IPS-18c (cell line): Measurements from ENCODE around the gene SKOR1.
A peak's percentile ranks its signal among the peaks of the same experiment; 100 is the strongest.

Source experiments
- H3K4me3 ChIP-seq: 2 replicates; pipeline ENCODE4 v1.7.0; 2013; ENCODE audit warnings: low read depth, mild to moderate bottlenecking, low read length, moderate library complexity; ENCODE audit not compliant: insufficient read depth
- H3K9me3 ChIP-seq: one replicate; pipeline ENCODE4 v1.6.1; 2013; ENCODE audit warnings: mild to moderate bottlenecking, low read length, moderate library complexity; ENCODE audit not compliant: control insufficient read depth, insufficient read depth

Gene SKOR1

GRCh38 chr15:67824976-67825880 lies at the start of gene SKOR1:
TSS of gene SKOR1 (plus strand) at chr15:67825509. CDS start at chr15:67825603, 94 bp downstream.
- H3K9me3 ChIP-seq: peaks cover 7% of the 10 kb centered on the region
- peak within 1 kb of the TSS; percentile 24; the same call in 1 of the 2 replicates for H3K4me3 ChIP-seq

DNA sequence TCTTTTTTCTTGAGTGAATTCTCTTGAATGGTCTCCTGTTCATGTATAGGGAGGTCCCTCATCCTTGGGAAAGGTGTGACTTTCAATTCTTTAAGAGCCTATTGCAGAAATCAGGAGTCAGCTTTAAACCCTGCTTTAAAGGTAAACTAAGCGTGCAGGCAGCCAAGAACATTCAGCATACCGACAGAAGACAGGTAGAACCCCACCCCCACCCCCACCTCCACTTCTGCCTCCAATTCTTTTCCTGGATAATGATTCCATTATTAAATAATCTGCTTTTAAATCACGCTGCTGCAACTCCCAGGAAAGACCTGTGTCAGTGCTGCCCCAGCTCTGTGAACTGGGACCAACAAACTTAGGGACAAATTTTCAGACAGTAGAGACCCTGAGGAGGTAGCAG lies 49.3 kb upstream of the SKOR1 start:
- no peak overlapping the region for H3K4me3 ChIP-seq

GRCh38 chr15:67776600-67776999 lies 48.7 kb upstream of the SKOR1 start:
- H3K9me3 ChIP-seq: no peaks in the 10 kb centered on the region
- no peak overlapping the region for H3K4me3 ChIP-seq

More for the DNA sequence above, 49.3 kb upstream of the SKOR1 start:
- no peaks in the 10 kb centered on the region for H3K9me3 ChIP-seq

- no peak overlapping the region for H3K4me3 ChIP-seq
- H3K9me3 ChIP-seq: no peaks in the 10 kb centered on the region
These were observed 48.2 kb upstream of the SKOR1 start for GRCh38 chr15:67777071-67777470.

- Histone ChIP-seq H3K4me3 (no peak overlapping the region), H3K9me3 (no peaks in the 10 kb centered on the region)
These were observed 47.5 kb upstream of the SKOR1 start for GRCh38 chr15:67777773-67778172.

GRCh38 chr15:67778968-67779548 lies 46.3 kb upstream of the SKOR1 start:
- Histone ChIP-seq H3K4me3 (no peak overlapping the region), H3K9me3 (no peaks in the 10 kb centered on the region)

- H3K9me3 ChIP-seq: no peaks in the 10 kb centered on the region
These were observed 45.7 kb upstream of the SKOR1 start for GRCh38 chr15:67779549-67780111.

GRCh38 chr15:67781061-67781460 lies 44.2 kb upstream of the SKOR1 start:
- H3K4me3 ChIP-seq: no peak overlapping the region
- no peaks in the 10 kb centered on the region for H3K9me3 ChIP-seq

More at GRCh38 chr15:67779549-67780111, 45.7 kb upstream of the SKOR1 start:
- no peak overlapping the region for H3K4me3 ChIP-seq

DNA sequence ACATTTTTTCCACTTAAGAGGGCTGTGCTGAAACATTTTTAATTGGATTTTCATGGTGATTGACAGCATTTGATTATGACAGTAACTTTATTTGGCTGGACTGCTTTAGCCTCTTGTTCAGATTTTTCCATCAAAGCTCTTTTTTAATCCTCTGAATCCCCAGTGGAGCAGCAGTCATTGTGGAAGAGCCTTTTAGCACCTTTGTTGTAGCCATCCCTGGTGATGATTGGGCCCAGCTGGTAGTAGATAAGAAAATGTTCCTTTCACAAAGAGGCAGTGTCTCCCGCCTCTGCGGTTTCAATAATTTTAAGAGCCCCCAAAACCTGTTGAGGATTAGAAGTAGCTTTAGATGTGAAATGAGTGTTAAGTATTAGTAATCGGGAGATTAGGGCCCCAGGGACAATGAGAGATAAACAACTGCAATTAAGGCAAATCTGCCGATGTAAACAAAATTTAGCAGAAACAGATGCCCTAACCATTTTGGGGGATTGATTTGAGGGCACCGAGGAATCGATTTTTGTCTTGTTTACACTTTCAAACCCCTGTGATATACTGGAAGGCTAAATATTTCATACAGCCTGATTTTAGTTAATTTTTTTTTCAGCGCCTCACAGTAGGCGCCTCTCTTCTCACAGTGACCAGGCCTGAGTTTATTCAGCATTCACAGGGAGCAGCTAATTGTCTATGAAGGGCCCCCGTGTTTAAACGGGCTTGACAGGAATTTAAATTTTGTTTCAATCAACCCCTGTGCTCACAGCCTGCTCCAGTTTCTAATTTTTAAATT lies 43.2 kb upstream of the SKOR1 start:
- no peaks in the 10 kb centered on the region for H3K9me3 ChIP-seq
- no peak overlapping the region for H3K4me3 ChIP-seq

DNA sequence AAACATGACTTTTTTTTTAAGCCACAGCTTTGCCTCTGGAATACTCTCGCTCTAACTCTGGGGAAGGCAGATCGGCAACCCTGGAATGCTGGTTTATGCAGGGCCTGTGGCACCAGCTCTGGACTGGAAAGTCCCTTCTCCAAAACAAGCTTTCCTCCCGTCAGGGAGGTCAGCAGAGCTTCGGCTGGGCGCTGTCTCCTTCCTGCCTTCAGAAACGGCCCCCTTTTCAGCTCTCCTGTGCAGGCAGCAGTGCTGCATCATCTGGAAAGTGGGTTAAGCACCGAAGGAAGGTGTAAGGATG lies 42.7 kb upstream of the SKOR1 start:
- Histone ChIP-seq H3K4me3 (no peak overlapping the region), H3K9me3 (no peaks in the 10 kb centered on the region)

DNA sequence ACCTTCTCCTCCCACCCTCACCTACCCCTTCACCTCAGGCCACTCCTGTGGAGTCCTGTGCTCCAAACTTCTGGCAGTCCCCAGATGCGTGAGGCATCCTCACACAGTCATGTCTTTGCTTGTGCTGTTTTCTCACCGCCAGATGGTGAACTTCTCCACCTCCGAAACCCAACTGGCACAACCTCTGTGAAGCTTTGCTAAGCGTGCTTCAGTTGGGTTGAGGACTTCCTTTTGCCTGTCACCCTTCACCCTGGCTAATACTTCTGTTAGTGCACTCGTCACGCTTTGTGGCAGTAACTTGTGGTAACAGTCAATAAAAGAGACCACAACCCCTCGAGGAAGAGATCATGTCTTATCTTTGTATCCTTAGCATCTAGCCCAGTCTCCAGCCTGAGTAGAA lies 42.0 kb upstream of the SKOR1 start:
- H3K9me3 ChIP-seq: no peaks in the 10 kb centered on the region
- no peak overlapping the region for H3K4me3 ChIP-seq

DNA sequence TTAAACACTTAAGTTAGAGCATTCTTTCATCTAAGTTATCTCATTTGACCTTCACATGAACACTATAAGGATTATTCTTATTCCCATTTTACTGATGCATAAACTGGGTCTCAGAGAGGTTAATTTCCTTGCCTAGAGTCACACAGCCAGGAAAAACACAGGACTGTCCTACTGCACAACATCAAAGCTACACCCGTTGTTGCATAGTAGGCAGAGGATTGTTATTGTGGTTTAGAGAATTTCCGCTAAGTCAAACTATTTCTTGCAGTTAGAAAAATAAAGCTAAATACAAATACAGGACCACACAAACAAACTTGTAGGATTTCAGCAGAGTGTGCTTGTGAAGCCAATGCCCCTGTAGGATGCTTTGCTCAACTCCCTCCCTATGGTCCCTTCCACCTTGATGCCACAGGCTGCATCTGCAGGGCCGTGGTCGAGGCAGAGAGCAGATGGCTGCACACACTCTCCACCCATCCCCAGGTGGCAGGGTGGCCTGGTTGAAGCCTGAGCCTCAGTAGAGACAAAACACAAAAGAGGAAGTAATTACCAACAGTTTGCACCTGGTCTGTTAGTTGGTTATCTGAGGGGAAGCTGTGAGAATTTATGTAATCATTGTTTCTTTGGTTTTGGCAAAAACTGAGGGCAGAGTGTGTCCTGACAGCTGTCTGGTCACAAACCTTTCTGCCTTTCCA lies 41.1 kb upstream of the SKOR1 start:
- H3K9me3 ChIP-seq: no peaks in the 10 kb centered on the region
- H3K4me3 ChIP-seq: no peak overlapping the region

GRCh38 chr15:67784856-67785430 lies 40.4 kb upstream of the SKOR1 start:
- H3K9me3 ChIP-seq: no peaks in the 10 kb centered on the region
- no peak overlapping the region for H3K4me3 ChIP-seq

GRCh38 chr15:67785431-67785830 lies 39.9 kb upstream of the SKOR1 start:
- H3K9me3 ChIP-seq: no peaks in the 10 kb centered on the region
- no peak overlapping the region for H3K4me3 ChIP-seq

- Histone ChIP-seq H3K4me3 (no peak overlapping the region), H3K9me3 (no peaks in the 10 kb centered on the region)
These were observed 38.7 kb upstream of the SKOR1 start for GRCh38 chr15:67786646-67787045.

- H3K4me3 ChIP-seq: no peak overlapping the region
These were observed 36.3 kb upstream of the SKOR1 start for GRCh38 chr15:67788986-67789385.

More at GRCh38 chr15:67788986-67789385, 36.3 kb upstream of the SKOR1 start:
- no peaks in the 10 kb centered on the region for H3K9me3 ChIP-seq
